ENCODE measurements around the gene PCDHGB2.
A peak's percentile ranks its signal among the peaks of the same experiment; 100 is the strongest.

The PCDHGB2 gene

GRCh38 chr5:141320225-141321169 lies 39.3 kb upstream of the PCDHGB2 start, which contains the start of gene TAF7:
Gene TAF7 (minus strand): TSS chr5:141320784. CDS start chr5:141320044, 740 bp downstream.
- TF ChIP-seq NFIC (IDR thresholded peaks at IDR 0.05) (peak; percentile 14; the same call in 1 of the 2 replicates), TEAD4 (IDR thresholded peaks at IDR 0.05) (no peak), ZBTB7A (IDR thresholded peaks at IDR 0.05; ENCODE audit: low read depth) (no peak), CREB1 (IDR thresholded peaks at IDR 0.05; ENCODE audit: low read depth) (no peak), MAX (IDR thresholded peaks at IDR 0.05) (peak; percentile 72), TCF12 (IDR thresholded peaks at IDR 0.05; ENCODE audit: low read depth) (peak; percentile 38), USF1 (IDR thresholded peaks at IDR 0.05) (no peak), TAF1 (IDR thresholded peaks at IDR 0.05; ENCODE audit: low read depth) (peak; percentile 91), FOXM1 (IDR thresholded peaks at IDR 0.05; ENCODE audit: borderline replicate concordance, low read depth) (no peak), REST (IDR thresholded peaks at IDR 0.05; ENCODE audit: low read depth) (no peak), YY1 (IDR thresholded peaks at IDR 0.05; ENCODE audit: low read depth) (peak; percentile 89), EP300 (IDR thresholded peaks at IDR 0.05; ENCODE audit: borderline replicate concordance) (no peak), CEBPB (IDR thresholded peaks at IDR 0.05) (0 out of 2 replicates have a peak, but pooled peaks have one; percentile 2), EGR1 (IDR thresholded peaks at IDR 0.05) (no peak), RAD21 (IDR thresholded peaks at IDR 0.05; ENCODE audit: low read depth) (peak; percentile 45)

GRCh38 chr5:141322261-141322660 lies 37.5 kb upstream of the PCDHGB2 start:
- no peak for TF ChIP-seq ZBTB7A (IDR thresholded peaks at IDR 0.05; ENCODE audit: low read depth)
- TF ChIP-seq NFIC (IDR thresholded peaks at IDR 0.05): no peak
- TF ChIP-seq YY1 (IDR thresholded peaks at IDR 0.05; ENCODE audit: low read depth): no peak
- no peak for TF ChIP-seq EGR1 (IDR thresholded peaks at IDR 0.05)
- no peak for TF ChIP-seq TEAD4 (IDR thresholded peaks at IDR 0.05)
- no peak for TF ChIP-seq RAD21 (IDR thresholded peaks at IDR 0.05; ENCODE audit: low read depth)
- no peak for TF ChIP-seq USF1 (IDR thresholded peaks at IDR 0.05)
- TF ChIP-seq EP300 (IDR thresholded peaks at IDR 0.05; ENCODE audit: borderline replicate concordance): no peak
- TF ChIP-seq TAF1 (IDR thresholded peaks at IDR 0.05; ENCODE audit: low read depth): no peak
- no peak for TF ChIP-seq MAX (IDR thresholded peaks at IDR 0.05)
- TF ChIP-seq REST (IDR thresholded peaks at IDR 0.05; ENCODE audit: low read depth): no peak
- TF ChIP-seq CREB1 (IDR thresholded peaks at IDR 0.05; ENCODE audit: low read depth): no peak
- no peak for TF ChIP-seq FOXM1 (IDR thresholded peaks at IDR 0.05; ENCODE audit: borderline replicate concordance, low read depth)
- TF ChIP-seq CEBPB (IDR thresholded peaks at IDR 0.05): no peak
- TF ChIP-seq TCF12 (IDR thresholded peaks at IDR 0.05; ENCODE audit: low read depth): no peak

- TF ChIP-seq RAD21 (IDR thresholded peaks at IDR 0.05; ENCODE audit: low read depth) (peak; percentile 28; the same call in 1 of the 2 replicates), TCF12 (IDR thresholded peaks at IDR 0.05; ENCODE audit: low read depth) (no peak)
Measured at GRCh38 chr5:141326088-141326854, 33.5 kb upstream of the PCDHGB2 start.

- TF ChIP-seq FOXM1 (IDR thresholded peaks at IDR 0.05; ENCODE audit: borderline replicate concordance, low read depth) (no peak), TCF12 (IDR thresholded peaks at IDR 0.05; ENCODE audit: low read depth) (no peak), CREB1 (IDR thresholded peaks at IDR 0.05; ENCODE audit: low read depth) (no peak), TEAD4 (IDR thresholded peaks at IDR 0.05) (no peak), RAD21 (IDR thresholded peaks at IDR 0.05; ENCODE audit: low read depth) (no peak), ZBTB7A (IDR thresholded peaks at IDR 0.05; ENCODE audit: low read depth) (no peak), TAF1 (IDR thresholded peaks at IDR 0.05; ENCODE audit: low read depth) (no peak)
Measured at GRCh38 chr5:141328231-141328630, 31.6 kb upstream of the PCDHGB2 start.

All from Ishikawa (cell line).